OCI-LY7 (cell line): Measurements from ENCODE around the gene PPM1B. TPM values are rescaled to one million over a fixed set of nuclear protein-coding genes. Genes with fewer than 3 reads are reported as not detected.

Experiments
- BruUV-seq: library from RNA; stranded (reverse); fragments of 400-500 nt; replicated peaks from 2 replicates; lab custom pipeline; 2021; lab: Mats Ljungman, UMichigan
- CTCF ChIA-PET: fragments of 300-600 bp; sonication (Branson Sonifier 250); formaldehyde crosslinking; loops from one replicate; lab custom pipeline; 2022; ENCODE audit warnings: antibody characterized with exemption; ENCODE audit not compliant: unreplicated experiment; lab: Charles Lee
- POLR2A ChIA-PET: fragments of 300-600 bp; sonication (Branson Sonifier 250); formaldehyde crosslinking; loops from one replicate; lab custom pipeline; 2022; ENCODE audit warnings: antibody characterized with exemption; lab: Charles Lee
- DNase-seq: peaks from one replicate; pipeline ENCODE4 v3.0.0-alpha.2; 2015; ENCODE audit warnings: low spot score
- H2AFZ ChIP-seq: fragments of 200-600 bp; sonication (generic), shearing (Covaris generic); 2 replicates; pipeline ENCODE4 v1.6.1; 2014; ENCODE audit warnings: mild to moderate bottlenecking, antibody characterized with exemption, low read length, moderate library complexity
- H3K27ac ChIP-seq: fragments of 200-600 bp; sonication (generic); 2 replicates; pipeline ENCODE4 v1.5.1; 2014; ENCODE audit warnings: mixed run types, low read depth, mild to moderate bottlenecking, moderate library complexity, low read length, inconsistent platforms; ENCODE audit not compliant: poor library complexity, severe bottlenecking
- H3K36me3 ChIP-seq: fragments of 200-600 bp; sonication (generic); 2 replicates; pipeline ENCODE4 v1.6.1; 2014; ENCODE audit warnings: mild to moderate bottlenecking, antibody characterized with exemption, low read length, moderate library complexity, mixed read lengths; ENCODE audit not compliant: insufficient read depth
- H3K4me1 ChIP-seq: fragments of 200-600 bp; sonication (generic); 2 replicates; pipeline ENCODE4 v1.5.1; 2014; ENCODE audit warnings: mild to moderate bottlenecking, low read length; ENCODE audit not compliant: insufficient read depth, poor library complexity, severe bottlenecking
- H3K4me2 ChIP-seq: fragments of 200-600 bp; sonication (generic); 2 replicates; pipeline ENCODE4 v1.6.1; 2014; ENCODE audit warnings: mild to moderate bottlenecking, low read length
- H3K4me3 ChIP-seq: fragments of 200-600 bp; sonication (generic); 2 replicates; pipeline ENCODE4 v1.5.1; 2014; ENCODE audit warnings: mild to moderate bottlenecking, low read depth, low read length; ENCODE audit not compliant: poor library complexity, severe bottlenecking
- H3K79me2 ChIP-seq: fragments of 200-600 bp; sonication (generic); 2 replicates; pipeline ENCODE4 v1.6.1; 2016; ENCODE audit warnings: low read depth, mild to moderate bottlenecking, low read length, moderate library complexity, mixed read lengths; ENCODE audit not compliant: insufficient read depth
- H3K9me2 ChIP-seq: fragments of 200-600 bp; sonication (generic); 2 replicates; pipeline ENCODE4 v1.6.1; 2016; ENCODE audit warnings: mild to moderate bottlenecking, low read length, mixed read lengths; ENCODE audit not compliant: insufficient read depth
- H3K9me3 ChIP-seq: fragments of 200-600 bp; sonication (generic); 2 replicates; pipeline ENCODE4 v1.6.1; 2014; ENCODE audit warnings: mild to moderate bottlenecking, mixed run types, low read length, mixed read lengths
- H4K20me1 ChIP-seq: fragments of 200-600 bp; sonication (generic); 2 replicates; pipeline ENCODE4 v1.6.1; 2014; ENCODE audit warnings: mild to moderate bottlenecking, antibody characterized with exemption, low read length, moderate library complexity, mixed read lengths; ENCODE audit not compliant: insufficient read depth
- CTCF ChIP-seq: fragments of 200-600 bp; sonication (generic); conservative IDR thresholded peaks from 2 replicates; pipeline ENCODE4 v1.5.1; 2014; ENCODE audit warnings: mild to moderate bottlenecking, antibody characterized with exemption, low read length, moderate library complexity, mixed read lengths
- EZH2phosphoT487 ChIP-seq: fragments of 200-600 bp; sonication (generic); IDR thresholded peaks from 2 replicates; pipeline ENCODE4 v1.6.1; 2018; ENCODE audit warnings: low read depth, borderline replicate concordance, mild to moderate bottlenecking, mixed run types, antibody characterized with exemption, low read length, moderate library complexity, mixed read lengths
- intact Hi-C: fragments of 100-400 bp; cut with micrococcal nuclease; formaldehyde crosslinking; loops from one replicate; pipeline ENCODE4 v1.10.0; 2022; ENCODE audit not compliant: unreplicated experiment
- total RNA-seq, 2 experiments: library from RNA; depleted of rRNA in 1 of 2; stranded (reverse); fragments of >200 nt in 1 of 2; shearing (Covaris generic) in 1 of 2; gene quantifications; 2 replicates each; pipeline ENCODE4 v1.2.3, GENCODE V29; 2014 to 2022

Gene PPM1B
- total RNA-seq, 2 experiments from 2014 or later = 24.8 to 49.8 TPM

GRCh38 chr2:44230378-44230777 is 61.7 kb downstream of the PPM1B start:
- Histone ChIP-seq H3K9me3 (no peaks in the 10 kb centered on the region), H3K9me2 (no peaks in the 10 kb centered on the region), H3K36me3 (peaks cover 13% of the 10 kb centered on the region; the same call in 1 of the 2 replicates), H3K79me2 (no peaks in the 10 kb centered on the region), H3K4me2 (no peak overlapping the region), H3K4me3 (no peak overlapping the region), H3K4me1 (no peaks in the 10 kb centered on the region), H2AFZ (no peak overlapping the region), H4K20me1 (no peaks in the 10 kb centered on the region), H3K27ac (no peak overlapping the region)
- ChIA-PET CTCF (no interaction called here), POLR2A (interaction anchor here (1.8 kb wide), 1 partner anchor 15 kb away, joined by 5 read pairs; no protein-coding TSS in a partner anchor)
- no peak for DNase-seq
- TF ChIP-seq CTCF (no peak), EZH2phosphoT487 (no peak)
- intact Hi-C loops = no loop called here
- no TSS peak for BruUV-seq

GRCh38 chr2:44233450-44234128 is 64.9 kb downstream of the PPM1B start:
- Histone ChIP-seq H3K27ac (no peak overlapping the region), H4K20me1 (0 out of 2 replicates have a peak, but pooled peaks cover 3% of the 10 kb centered on the region), H3K4me3 (no peak overlapping the region), H3K9me3 (no peaks in the 10 kb centered on the region), H3K79me2 (no peaks in the 10 kb centered on the region), H2AFZ (no peak overlapping the region), H3K36me3 (0 out of 2 replicates have a peak, but pooled peaks cover 3% of the 10 kb centered on the region), H3K9me2 (0 out of 2 replicates have a peak, but pooled peaks cover 3% of the 10 kb centered on the region), H3K4me1 (peaks cover 18% of the 10 kb centered on the region), H3K4me2 (no peak overlapping the region)
- DNase-seq = no peak
- BruUV-seq = no TSS peak
- intact Hi-C loops = no loop called here
- ChIA-PET CTCF (no interaction called here), POLR2A (no interaction called here)
- TF ChIP-seq EZH2phosphoT487 (no peak), CTCF (no peak)

DNA sequence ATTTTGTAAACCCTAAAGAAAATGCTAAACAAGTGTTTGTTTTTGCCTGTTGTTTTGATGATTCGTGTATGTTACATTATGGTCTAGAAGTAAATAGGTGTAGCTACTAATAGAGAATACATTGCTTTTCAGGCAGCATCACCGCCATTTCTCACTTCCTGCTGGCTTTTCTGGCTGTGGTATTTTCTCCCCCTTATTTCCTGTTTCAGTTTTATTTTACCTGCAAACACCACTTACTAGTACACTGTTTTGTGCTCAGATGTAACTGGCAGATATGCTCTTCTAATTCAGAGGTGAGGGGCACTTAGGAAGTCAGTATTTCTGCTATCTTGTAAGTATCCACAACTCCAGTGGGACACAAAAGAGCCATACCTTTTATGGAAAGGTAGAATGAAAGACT is 68.5 kb downstream of the PPM1B start:
- BruUV-seq = no TSS peak
- intact Hi-C loops = loop anchor here (1.0 to 2.0 kb wide), 2 partner anchors 68 to 147 kb away; partner anchors contain the start of gene PPM1B
- Histone ChIP-seq H4K20me1 (0 out of 2 replicates have a peak, but pooled peaks cover 3% of the 10 kb centered on the region), H3K4me1 (peaks cover 18% of the 10 kb centered on the region), H3K79me2 (no peaks in the 10 kb centered on the region), H3K4me2 (peak overlapping the region; percentile 63), H2AFZ (0 out of 2 replicates have a peak overlapping the region, but pooled peaks have one; percentile 7), H3K27ac (peak overlapping the region; percentile 16), H3K9me2 (0 out of 2 replicates have a peak, but pooled peaks cover 3% of the 10 kb centered on the region), H3K36me3 (no peaks in the 10 kb centered on the region), H3K9me3 (no peaks in the 10 kb centered on the region), H3K4me3 (peak overlapping the region; percentile 36)
- CTCF ChIA-PET = no interaction called here
- POLR2A ChIA-PET = no interaction called here
- DNase-seq = peak; percentile 48
- no peak for TF ChIP-seq EZH2phosphoT487
- no peak for TF ChIP-seq CTCF
